GM18909 (cell line): Measurements from ENCODE around the gene OSBP2.

Experiments
- ATAC-seq: cut with Tn5 transposase; IDR thresholded peaks from one replicate; pipeline ENCODE4 v1.9.1; 2021; ENCODE audit warnings: mild to moderate bottlenecking; ENCODE audit not compliant: unreplicated experiment, poor library complexity

OSBP2 gene

DNA sequence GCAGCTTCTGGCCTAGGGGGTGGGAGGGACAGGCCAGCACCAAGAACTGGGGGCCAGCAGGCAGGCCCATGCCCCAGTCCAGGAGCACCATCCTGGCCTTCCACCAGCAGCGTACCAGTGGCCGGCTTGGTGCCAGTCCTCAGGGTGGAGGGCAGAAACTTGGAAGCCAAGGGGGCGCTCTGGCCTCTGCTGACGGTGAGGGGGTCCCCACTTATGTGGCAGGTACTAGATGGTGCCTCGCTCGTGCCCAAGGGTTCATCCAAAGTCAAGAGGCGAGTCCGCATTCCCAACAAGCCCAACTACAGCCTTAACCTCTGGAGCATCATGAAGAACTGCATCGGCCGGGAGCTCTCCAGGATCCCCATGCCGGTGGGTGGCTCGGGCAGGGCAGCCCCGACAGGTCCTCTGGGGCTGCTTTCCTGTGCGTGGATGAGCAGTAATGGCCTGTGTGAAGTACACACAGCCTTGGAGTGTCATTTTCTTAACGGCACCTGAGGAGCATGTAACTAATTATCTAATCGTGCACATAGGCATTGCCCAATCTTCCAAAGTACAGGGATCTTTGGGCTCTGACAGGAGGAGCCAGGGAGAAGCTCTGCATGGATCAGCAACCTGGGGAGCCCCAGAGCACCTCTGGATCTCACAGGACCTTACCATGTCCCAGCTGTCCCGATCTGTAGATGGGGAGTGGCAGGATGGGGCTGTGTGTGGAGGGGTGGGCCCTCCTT, 194.8 kb downstream of the OSBP2 start:
- no peak for ATAC-seq

DNA sequence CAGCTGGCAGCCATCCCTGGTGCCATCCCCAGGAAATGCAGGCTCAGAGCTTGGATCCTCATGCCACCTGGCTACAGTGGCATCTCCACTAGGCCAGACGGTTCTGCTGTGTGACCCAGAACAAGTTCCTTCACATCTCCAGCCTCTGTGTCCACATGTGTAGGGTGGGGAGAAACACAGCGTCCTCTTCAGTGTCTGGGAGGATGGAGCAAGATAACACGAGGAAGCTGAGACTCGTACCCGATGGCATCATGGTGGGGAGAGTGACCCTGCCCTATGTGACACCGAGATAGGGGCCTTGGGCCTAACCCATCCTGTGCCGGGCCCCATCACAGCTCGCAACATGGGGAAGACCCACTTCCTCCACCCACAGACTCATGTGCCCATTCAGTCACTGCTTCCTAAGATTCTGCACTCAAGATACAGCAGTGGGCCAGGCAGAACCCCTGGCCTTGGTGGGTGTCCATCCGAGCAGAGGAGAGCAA, 195.4 kb downstream of the OSBP2 start:
- ATAC-seq = no peak

DNA sequence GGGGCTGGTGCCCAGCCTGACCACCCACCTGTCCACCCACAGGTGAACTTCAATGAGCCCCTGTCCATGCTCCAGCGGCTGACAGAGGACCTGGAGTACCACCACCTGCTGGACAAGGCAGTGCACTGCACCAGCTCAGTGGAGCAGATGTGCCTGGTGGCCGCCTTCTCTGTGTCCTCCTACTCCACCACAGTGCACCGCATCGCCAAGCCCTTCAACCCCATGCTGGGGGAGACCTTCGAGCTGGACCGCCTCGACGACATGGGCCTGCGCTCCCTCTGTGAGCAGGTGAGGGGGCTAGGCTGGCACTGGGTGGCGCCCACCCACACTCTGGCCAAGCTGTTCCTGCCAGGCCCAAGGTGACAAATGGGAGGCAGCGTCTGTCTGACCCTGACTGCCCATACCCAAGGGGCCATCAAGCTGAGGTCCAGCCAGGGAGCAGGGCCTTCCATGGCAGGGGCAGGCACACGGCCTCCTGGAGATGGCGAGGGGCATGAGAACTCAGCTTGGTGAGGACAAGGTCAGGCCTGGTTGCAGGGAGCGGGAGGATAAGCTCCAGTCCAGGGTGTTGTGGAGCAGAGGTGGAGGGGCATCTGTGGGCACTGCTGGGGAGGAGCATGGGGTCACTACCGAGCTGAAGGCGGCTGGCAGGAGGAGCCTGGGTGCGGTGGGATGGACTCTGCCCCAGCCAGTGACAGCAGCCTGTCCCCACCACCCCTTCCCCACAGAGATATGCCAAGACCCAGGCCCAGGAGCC, 196.2 kb downstream of the OSBP2 start:
- ATAC-seq = no peak

DNA sequence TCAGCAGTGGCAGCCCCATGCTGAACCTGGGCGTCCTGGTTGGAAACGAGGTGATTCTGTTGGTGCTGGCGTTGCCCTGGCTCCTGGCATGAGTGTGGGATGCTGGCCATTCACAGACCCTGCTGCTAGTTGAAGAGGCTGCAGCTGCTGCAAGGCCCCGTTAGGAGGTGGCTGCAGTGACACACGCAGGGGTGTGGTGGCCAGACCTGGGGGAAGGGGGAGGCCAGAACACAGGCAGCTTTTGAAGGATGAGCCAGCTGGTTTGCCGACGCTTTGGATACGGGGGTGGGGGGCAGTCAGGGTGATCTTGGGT, 196.7 kb downstream of the OSBP2 start:
- ATAC-seq = no peak

DNA sequence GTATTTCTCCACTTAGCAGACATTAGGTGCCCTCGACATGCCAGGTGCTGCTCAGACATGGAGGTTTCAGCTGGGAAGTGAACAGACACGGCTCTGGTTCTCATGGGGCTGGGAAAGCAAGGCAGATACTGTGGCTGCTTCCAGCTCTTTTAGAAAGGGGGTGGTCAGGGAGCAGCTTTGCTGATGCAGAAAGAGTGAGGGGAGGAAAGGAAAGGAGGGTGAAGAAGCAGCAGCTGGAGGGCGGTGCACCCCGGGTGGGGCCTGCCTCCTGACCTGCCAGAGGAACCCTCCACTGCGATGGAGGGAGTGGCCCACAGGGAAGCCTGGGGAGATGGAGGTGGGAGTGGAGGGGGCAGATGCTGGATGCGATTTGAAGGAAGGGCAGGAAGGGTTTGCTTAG, 197.1 kb downstream of the OSBP2 start:
- ATAC-seq = no peak

DNA sequence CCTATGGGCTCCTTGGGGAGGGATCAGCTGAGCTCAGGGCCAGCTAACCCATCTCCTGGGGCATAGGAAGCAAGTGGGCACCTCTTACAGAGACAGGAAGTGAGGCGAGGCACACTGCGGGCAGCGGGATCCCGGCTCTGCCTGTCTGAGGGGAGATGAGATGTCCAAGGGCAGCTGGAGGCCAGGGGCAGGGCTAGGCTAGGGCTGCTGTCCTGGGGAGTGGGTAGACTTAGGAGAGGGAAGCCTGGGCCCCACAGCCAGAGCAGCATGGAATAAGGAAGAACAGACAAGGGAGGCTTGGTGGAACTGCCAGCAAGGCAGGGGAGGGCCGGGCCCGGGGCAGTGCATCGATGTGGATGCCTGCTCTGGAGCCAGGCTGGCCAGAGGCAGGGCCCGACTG, 197.6 kb downstream of the OSBP2 start:
- ATAC-seq = no peak

DNA sequence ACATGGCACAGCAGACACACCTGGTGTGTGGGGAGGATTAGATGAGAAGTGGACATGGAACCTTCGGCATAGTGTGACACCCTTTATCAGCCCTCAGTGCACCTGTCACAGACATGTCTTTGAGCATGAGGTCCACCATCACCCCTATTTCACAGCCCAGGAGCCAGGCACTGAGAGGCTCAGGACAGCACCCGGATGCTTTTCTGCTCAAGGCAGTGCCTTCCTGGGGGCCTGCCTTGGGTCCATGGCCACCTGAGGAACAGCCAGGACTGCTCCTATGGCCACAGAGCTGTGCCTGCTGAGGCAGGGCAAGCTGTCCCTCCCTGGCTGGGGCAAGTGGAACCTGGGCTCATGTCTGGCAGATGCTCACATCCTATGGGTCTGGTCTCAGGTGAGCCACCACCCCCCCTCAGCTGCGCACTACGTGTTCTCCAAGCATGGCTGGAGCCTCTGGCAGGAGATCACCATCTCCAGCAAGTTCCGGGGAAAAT, 198.1 kb downstream of the OSBP2 start:
- no peak for ATAC-seq

DNA sequence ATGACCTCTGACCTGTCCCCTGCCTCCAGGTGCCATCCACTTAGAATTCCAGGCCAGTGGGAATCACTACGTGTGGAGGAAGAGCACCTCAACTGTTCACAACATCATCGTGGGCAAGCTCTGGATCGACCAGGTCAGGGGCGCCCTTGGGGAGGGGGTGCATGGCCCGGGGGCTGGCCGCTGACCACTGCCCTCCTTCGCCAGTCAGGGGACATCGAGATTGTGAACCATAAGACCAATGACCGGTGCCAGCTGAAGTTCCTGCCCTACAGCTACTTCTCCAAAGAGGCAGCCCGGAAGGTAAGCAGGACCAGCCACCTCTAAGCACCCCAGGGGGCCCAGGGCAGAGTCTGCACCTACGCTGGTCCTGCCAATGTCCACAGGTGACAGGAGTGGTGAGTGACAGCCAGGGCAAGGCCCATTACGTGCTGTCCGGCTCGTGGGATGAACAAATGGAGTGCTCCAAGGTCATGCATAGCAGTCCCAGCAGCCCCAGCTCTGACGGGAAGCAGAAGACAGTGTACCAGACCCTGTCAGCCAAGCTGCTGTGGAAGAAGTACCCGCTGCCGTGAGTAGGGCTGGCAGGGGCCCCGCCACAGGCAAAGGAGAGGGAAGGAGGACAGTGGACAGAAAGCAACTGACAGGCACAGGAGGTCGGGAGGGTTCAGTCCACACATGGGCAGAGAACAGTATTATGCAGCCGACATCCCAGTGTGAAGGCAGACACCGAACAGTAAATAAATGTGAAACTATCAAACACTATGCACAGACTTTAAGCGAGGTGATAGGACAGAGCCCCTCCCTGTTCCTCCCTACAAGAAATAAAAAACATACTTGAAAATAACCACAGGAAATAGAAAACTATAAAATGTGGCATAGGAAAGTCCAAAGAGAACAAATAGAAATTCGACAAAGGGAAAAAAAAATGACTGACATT, 199.0 kb downstream of the OSBP2 start:
- no peak for ATAC-seq

DNA sequence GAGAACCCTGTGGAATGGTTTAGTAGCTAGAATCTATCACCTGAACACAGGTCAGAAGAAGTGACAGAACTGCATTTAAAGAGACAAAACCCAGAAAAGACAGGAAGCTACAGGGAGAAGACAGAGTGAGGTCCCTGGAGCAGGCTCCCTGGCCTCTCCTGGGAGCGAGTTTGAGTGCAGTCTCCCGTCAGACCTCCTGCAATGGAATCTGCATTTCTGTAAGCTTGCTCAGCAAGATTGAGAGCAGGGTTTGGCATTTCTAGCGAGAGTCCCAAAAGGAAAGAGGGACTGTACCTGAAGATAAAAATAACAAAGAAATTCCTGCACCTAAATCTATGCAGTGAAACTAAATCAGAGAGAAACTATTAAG, 199.7 kb downstream of the OSBP2 start:
- ATAC-seq = no peak

DNA sequence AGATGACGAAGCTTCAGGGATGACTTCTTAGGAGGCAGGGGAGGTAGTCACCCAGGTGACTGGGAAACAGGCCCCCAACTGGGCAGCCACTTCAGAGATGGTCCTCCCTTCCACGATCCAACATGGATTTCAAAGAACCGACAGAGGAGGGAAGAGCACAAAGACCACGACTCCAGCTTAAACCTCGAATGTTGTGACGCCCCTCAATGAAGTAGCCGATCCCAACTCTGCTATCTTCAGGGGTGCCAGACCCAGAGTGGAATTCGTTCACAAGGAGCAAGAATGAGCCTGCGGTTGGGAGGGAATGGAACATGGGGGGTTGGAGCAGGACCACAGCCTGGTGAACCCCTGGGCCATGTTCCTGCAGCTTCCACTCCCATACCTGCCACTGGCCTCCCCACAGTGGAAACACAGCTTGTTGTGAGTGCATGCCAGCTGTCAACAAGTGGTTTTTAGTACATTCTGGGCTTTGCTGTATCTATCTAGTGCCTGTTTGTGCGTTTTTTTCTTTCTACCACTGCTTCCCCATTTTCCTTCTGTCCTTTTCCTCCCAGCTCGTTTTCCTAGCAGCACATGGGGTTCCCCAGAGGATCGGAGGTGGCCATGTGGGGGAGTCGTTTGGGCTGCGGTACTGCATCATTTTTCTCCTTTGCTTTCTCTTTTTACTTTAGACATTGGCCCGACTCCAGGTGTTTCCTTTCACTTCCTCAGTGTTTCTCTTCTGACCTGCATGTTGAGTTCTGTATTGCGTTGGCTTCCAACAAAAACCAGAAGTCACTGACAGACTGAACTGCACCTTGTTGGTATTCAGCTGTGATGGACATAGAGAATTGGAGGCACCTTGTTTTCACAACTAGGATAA, 208.1 kb downstream of the OSBP2 start:
- no peak for ATAC-seq

DNA sequence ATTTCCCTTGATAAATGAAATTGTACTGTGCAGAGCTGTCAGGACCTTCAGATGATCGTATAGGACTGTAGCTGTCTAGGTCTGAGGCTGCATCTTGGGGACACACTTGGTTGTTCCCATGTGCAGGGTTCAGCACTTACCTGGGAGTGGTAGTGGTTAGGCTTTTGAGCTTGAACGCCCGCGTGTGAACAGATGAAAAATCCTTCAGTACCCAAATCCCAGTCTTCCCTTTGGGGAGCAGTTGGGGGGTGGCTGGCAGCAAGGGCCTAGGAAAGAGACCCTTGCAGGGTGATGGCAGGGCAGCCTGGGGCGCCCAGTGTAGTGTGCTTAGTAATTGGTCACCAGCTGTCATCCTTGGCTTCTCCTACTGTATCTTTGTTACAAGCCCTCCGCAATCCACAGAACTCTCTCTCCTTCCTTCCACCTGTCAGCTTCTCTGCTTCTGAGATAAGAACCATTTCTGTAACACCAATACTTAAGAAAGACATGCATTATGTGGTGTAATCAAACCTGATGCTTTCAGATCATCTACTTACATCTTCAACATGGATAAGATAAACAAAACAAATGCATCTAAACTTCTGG, 209.3 kb downstream of the OSBP2 start:
- ATAC-seq = no peak

DNA sequence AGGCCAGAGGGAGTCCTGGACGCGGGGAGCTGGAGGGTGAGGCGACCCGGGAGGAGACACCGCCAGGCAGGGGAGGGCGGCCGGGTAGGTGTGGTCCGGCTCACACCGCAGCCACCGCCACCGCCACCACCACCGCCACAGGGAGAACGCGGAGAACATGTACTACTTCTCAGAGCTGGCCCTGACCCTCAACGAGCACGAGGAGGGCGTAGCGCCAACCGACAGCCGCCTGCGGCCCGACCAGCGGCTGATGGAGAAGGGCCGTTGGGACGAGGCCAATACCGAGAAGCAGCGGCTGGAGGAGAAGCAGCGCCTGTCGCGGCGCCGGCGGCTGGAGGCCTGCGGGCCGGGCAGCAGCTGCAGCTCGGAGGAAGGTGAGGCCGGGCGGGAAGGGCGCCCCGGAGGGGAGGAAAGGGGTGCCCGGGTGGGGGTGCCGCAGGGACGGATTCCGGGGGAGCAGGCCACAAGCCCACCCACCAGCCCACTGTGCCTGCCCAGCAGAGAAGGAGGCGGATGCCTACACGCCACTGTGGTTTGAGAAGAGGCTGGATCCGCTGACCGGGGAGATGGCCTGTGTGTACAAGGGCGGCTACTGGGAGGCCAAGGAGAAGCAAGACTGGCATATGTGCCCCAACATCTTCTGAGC, 211.1 kb downstream of the OSBP2 start:
- no peak for ATAC-seq

DNA sequence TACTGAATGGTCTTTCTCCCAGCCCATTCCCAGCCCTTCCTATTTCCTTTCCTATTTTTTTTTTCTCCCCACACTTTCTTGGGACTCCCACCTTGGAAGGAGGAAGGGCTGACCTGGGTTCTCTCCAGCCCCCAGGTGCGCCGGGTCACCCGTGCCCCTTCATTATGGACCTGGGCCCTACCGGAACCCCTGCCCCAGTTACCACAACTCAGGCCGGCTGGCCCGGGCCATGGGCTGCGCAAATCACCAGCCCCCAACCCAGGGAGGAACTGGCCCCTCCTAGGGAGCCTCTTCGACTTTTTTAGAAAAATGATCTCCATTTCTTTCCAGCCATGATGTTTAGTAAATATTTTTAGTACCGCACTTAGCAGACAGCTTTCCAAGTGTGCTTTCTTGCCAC, 211.7 kb downstream of the OSBP2 start:
- ATAC-seq = no peak

DNA sequence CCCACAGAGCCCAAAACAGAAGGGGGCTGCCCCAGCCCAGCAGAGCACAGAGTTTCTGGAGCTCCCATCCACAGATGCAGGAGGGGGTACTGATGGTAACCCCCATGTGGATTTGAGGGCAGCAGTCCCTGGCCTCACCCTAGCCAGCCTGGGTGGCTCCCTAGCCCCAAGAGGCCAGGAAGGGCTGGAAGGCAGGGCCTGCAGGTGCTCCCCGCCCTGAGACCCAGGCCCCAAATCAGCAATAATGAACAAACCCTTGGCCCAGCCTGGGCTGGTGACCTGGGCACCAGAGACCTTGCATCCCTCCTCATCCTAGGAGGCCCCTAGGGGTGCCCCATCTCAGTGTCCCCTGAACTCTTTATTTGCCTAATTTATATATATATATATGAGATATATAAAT, 212.3 kb downstream of the OSBP2 start:
- ATAC-seq = no peak

DNA sequence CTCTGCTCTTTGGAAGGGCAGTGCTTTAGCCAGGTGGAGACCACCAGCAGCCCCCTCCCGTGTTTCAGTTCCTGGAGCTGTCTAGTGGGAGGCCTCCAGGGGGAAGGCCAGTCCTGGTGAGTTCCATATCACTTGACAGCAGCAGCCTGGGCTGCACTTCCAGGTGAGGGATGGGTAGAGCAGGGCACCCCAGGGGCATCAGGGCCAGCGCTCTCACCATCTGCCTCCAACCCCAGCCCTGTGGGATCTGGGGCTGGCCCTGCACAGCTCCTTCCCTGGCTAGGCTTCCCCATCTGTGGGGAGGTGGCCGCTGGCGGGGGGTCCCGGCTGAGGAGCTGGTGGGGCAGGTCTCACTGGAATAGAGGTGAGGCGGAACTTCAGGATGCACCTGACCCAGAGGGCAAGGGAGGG, 213.4 kb downstream of the OSBP2 start:
- ATAC-seq = no peak

DNA sequence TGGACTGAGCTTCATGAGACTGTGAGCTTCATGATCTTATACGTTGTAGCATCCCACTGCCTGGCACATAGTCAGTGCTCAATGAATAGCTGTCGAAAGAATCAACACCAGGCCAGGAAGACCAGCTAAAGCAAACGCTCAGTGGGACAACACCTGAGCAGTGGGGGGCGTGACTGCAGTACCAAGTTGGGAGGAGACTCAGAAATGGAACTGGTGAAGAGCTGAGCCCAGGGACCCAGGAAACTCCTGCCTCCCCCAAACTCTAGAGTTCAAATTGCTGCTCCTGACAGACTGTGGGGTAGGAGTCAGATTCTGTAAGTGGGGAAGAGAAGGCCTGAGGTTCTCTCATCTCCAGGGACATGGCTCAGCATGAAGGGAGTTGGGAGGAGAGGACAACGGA, 214.6 kb downstream of the OSBP2 start:
- no peak for ATAC-seq

DNA sequence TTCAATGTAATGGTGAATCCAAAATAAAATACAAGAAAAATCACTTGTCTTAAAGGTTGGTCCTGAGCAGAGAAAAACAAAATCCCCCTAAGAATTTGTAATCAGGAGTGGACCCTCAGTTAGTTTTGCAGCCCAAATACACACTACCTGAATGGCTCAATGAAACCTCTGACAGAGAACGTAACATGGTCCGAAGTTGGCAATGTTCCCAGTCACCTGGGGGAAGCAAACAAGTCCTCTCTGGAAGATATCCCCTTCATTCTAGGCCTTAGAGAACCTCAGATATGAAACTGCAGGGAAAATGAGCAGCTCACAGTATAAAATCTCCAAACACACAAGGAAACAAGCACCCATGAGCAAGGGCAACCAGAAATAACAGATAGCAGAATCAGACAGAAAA, 215.7 kb downstream of the OSBP2 start:
- ATAC-seq = no peak

DNA sequence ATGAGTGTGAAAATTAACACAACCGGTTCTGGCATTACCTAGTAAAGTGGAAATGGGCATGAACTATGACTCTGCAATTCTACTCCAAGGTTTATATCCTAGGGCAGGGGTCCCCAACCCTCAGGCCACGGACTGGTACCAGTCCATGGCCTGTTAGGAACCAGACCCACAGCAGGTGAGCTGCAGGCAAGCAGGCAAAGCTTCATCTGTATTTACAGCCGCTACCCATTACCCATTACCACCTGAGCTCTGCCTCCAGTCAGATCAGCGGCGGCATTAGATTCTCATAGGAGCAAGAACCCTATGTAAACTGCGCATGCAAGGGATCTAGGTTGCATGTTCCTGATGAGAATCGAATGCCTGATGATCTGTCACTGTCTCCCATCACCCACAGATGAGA, 224.1 kb downstream of the OSBP2 start:
- ATAC-seq = no peak

DNA sequence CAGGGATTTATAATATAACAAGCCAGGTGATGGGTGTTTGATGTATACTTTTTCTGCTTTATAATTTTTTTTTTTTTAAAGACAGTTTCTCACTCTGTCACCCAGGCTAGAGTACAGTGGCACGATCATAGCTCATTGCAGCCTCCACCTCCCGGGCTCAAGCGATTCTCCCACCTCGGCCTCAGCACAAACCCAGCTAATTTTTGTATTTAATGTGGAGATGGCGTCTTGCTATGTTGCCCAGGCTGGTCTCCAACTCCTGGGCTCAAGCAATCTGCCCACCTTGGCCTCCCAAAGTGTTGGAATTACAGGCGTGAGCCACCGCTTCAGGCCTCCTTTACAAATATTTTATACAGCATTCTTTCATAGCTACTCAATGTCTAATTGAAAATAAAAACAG, 225.3 kb downstream of the OSBP2 start:
- no peak for ATAC-seq
